GM23338 (cell line): Measurements from ENCODE around the gene LYSMD4.

Experiments
- CTCF ChIP-seq, 2 experiments: fragments of 200-600 bp in 1 of 2; sonication (generic) in 1 of 2; conservative IDR thresholded peaks; 2 replicates each; pipeline versions ENCODE4 v1.5.1 to v1.6.1; 2016 to 2017; ENCODE audit warnings: antibody characterized with exemption in 2 of 2, low read depth in 2 of 2, mild to moderate bottlenecking in 2 of 2, moderate library complexity in 1 of 2
- EZH2 ChIP-seq: fragments of 200-600 bp; sonication (generic); IDR thresholded peaks from one replicate; pipeline ENCODE4 v1.8.0; 2017; ENCODE audit warnings: antibody characterized with exemption, mild to moderate bottlenecking, low read depth; ENCODE audit not compliant: unreplicated experiment
- POLR2AphosphoS5 ChIP-seq: IDR thresholded peaks from 2 replicates; pipeline ENCODE4 v1.6.1; 2016; ENCODE audit warnings: antibody characterized with exemption, low read depth
- REST ChIP-seq: IDR thresholded peaks from one replicate; pipeline ENCODE4 v1.6.1; 2018; ENCODE audit warnings: antibody characterized with exemption; ENCODE audit not compliant: unreplicated experiment

GRCh38 chr15:99702895-99703602, 30.2 kb downstream of the LYSMD4 start:
- TF ChIP-seq CTCF (conservative IDR thresholded peaks at IDR 0.05; ENCODE audit: low read depth in 2 of 2) (no peak), REST (no peak), EZH2 (no peak), POLR2AphosphoS5 (no peak)
